ENCODE measurements around the gene ANTKMT.
A peak's percentile ranks its signal among the peaks of the same experiment; 100 is the strongest.
"Not testable (repeated sequence)": the region's sequence is repeated elsewhere in the genome, so short reads cannot be mapped to it uniquely, and the experiment has no call there.

ANTKMT gene

GRCh38 chr16:681746-682427 is 39.1 kb upstream of the ANTKMT start:
- no peak for DNase-seq

- DNase-seq, result no peak
These were observed 38.2 kb upstream of the ANTKMT start for GRCh38 chr16:682493-683395.

GRCh38 chr16:683396-684070 is 37.4 kb upstream of the ANTKMT start:
- DNase-seq, result no peak

GRCh38 chr16:684071-684794 is 36.7 kb upstream of the ANTKMT start, which contains the start of gene JMJD8:
JMJD8 (minus strand) TSS chr16:684334; CDS start chr16:684319, 15 bp downstream.
- DNase-seq, result peak; percentile 91 to 98 (median 95)

GRCh38 chr16:684961-685696 is 35.8 kb upstream of the ANTKMT start:
- no peak for DNase-seq

- no peak for DNase-seq
These were observed 35.0 kb upstream of the ANTKMT start for GRCh38 chr16:685967-686366.

- no peak for DNase-seq
These were observed 34.3 kb upstream of the ANTKMT start for GRCh38 chr16:686459-687260.

- DNase-seq, result no peak
These were observed 33.4 kb upstream of the ANTKMT start for GRCh38 chr16:687499-687898.

- DNase-seq, result no peak
These were observed 31.6 kb upstream of the ANTKMT start for GRCh38 chr16:689175-689897.

- DNase-seq, result not testable (repeated sequence)
These were observed 29.7 kb upstream of the ANTKMT start for GRCh38 chr16:691242-691641.

GRCh38 chr16:692356-693108 is 28.4 kb upstream of the ANTKMT start:
- no peak for DNase-seq

- DNase-seq, result no peak
These were observed 27.6 kb upstream of the ANTKMT start for GRCh38 chr16:693364-693763.

GRCh38 chr16:693766-694165 is 27.2 kb upstream of the ANTKMT start:
- DNase-seq, result peak in 1 of 5 experiments; percentile 31

GRCh38 chr16:694187-694862 is 26.6 kb upstream of the ANTKMT start:
- no peak for DNase-seq

- DNase-seq, result no peak
These were observed 26.0 kb upstream of the ANTKMT start for GRCh38 chr16:694863-695354.

GRCh38 chr16:695355-696089 is 25.4 kb upstream of the ANTKMT start:
- peak; percentile 45 to 71 (median 51) for DNase-seq

- DNase-seq, result no peak
These were observed 21.9 kb upstream of the ANTKMT start for GRCh38 chr16:698911-699671.

Data from T-helper 2 cell (primary cell).